NCI-H524 (cell line): ENCODE measurements around the gene CIAO2B.
"Not testable (repeated sequence)": the region's sequence is repeated elsewhere in the genome, so short reads cannot be mapped to it uniquely, and the experiment has no call there.

Experiments used
- DNase-seq, 2 experiments: peaks; one replicate each; lab custom pipeline; 2025; lab: John Stamatoyannopoulos, UW

CIAO2B gene

DNA sequence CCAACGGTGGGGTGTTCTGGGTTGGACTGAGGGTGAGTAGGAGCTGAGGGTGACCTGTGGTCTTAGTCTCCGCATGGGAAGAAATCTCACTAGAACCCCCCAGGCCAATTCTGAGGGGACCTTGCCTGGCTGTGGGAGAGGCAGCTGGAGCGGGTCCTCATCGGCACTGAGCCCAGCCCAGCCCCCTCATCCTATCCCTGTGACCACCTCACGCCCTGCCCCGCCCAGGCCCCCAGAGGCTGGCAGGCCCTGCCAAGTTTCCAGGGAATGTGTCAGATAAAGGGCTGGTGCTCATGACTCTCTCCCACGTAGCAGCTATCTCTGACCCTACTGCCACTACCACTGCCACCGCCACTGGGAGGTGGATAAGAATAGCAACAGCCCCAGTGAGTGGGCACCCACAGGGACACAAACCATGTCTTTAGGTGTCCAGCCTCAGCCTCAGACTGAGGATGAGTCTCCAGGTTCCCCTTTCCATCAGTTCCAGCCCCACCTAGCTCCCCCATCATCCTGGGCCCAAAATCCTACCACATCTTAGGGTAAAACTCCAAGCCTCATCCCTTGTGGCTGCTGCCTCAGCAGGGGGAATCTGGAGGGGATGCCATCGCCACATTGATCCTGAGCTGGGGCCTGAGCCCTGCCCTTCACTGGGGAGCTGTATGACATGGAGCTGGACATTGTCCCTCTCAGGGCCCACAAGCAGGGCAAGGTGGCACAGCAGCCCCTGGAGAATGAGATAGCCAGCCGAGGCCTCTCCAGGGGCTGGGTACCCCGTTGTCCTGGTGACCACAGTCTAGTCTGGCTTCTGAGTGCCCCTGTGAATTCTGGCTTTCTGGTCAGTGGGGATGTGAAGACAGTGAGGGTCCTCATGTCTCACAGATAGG lies 30.4 kb downstream of the CIAO2B start:
- no peak for DNase-seq

DNA sequence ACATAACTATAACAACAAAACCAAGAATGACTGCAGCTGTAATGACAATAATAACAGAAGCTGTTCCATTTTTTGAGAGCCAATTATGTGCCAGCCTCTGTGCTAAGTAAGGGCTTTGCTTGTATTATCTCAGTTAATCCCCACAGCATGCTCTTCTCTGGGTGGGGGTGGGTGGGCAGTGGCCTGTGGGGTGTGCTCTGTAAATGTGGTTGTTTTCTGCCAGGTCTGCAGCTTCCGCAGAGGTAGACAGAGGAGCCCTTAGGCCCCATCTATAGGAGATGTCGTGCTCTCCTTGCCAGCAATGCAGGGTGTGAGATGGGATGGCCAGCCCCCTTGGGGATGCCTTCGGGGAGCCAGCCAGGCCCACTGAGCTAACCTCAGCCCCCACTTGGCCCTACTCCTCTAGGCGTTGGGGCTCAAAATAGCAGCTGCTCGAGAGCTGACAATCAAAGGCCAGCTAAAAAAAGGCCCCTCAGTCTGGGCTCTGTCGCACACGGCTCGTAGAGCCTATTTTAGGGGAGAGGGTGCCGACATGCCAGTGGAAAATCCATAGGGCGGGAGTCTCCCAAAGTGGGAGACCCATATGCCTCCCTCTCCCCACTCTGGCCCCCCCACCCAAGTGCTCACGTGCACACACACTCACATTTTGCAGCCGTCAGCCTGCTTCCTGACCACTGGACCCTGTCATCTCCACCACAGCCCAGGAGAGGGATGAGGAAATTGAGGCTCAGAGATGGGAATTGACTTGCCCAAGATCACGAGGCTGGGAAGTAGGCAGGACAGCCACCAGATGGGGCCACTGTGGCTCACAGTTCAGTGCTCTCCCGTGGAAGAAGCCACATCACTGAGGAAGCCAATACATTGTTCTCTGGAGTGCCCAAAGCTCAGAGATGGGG lies 31.3 kb downstream of the CIAO2B start:
- peak; percentile 54 to 69 for DNase-seq

DNA sequence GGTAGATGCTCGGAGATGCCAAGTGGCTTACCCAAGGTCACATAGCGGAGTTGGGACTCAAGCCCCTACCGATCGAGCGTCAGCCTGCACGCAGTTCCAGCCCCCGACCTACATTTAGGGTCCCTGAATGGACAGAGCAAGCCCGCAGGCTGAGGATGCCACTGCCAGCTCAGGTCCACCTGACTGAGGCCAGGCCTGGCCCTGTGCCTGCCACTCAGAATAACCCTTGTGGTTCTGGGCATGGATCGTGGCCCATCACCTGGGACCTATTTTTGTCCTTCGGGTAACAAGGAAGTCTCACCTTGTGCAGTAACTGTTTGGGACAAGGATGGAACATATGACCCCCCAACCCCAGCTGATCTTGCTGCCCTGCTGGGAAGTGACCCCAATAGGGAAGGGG lies 32.6 kb downstream of the CIAO2B start:
- DNase-seq, result no peak

DNA sequence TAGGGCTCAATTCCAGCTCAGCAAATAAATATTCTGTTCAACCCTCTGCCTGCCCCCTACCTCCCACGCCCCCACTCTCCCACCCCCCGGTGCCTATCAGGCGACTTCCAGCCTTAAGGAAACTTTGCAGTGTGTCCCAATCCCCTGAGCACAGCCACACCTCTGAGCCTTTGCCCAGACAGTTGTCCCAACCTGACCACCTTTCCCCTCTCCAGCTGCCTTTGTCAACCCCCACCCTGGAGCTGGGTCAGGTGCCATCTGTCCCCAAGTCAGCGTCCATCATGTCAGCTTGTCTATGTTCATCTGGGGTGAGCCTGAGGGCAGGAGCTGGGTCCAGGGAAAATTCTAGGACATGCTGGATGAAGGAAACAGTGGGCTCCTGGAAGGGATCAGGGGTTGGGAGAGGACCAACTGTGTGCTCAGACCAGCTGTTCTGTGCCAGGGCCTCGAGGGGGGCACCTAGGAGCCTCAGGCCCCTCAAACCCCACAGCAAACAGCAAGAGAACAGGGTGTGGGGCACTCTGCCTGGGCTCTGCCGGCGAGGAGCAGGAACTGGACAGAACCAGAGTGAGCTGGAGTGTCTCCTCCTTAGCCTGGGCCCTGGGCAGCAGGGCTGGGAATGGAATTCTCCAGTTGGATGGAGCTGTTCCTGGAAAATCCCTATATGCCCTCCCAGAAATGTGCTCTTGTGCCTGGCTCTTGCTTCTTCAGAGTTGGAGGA lies 33.3 kb downstream of the CIAO2B start:
- peak; percentile 65 to 77 for DNase-seq

DNA sequence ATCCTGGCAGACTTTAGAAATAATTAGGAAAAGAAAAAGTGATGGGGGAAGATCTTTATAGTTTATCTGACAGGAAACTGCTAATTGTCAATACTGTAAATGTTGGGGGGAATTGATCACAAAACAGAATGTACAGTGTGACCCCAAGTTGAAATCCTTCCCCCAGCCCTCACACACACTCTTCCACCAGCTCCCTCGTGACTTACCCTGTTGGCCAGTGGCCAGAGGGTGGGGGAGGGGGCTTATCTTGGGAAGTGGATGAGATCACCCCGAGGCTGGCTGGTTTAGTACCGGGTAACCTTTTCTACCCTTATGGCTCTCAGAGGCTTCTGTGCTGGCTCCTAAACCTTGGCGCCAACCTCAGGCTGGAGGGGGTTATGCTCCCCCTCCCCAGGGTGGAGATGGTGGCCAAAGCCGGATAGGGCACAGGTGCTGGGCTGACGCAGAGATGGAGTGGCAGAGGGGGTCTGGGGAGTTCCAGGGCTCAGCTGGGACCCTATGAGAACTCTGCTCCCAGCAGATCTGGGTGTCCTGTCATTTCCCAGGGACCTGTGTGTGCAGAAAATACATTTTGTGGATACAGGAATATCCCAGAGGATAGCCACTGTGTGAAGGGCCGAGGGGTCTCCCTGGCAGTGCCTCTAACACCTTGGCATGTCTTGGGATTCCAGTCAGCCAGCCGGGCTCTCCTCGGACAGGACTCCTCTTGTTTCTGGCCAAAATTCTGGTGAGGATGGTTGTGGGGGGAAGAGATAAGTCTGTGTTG lies 34.1 kb downstream of the CIAO2B start:
- DNase-seq, result peak; percentile 91 to 92

DNA sequence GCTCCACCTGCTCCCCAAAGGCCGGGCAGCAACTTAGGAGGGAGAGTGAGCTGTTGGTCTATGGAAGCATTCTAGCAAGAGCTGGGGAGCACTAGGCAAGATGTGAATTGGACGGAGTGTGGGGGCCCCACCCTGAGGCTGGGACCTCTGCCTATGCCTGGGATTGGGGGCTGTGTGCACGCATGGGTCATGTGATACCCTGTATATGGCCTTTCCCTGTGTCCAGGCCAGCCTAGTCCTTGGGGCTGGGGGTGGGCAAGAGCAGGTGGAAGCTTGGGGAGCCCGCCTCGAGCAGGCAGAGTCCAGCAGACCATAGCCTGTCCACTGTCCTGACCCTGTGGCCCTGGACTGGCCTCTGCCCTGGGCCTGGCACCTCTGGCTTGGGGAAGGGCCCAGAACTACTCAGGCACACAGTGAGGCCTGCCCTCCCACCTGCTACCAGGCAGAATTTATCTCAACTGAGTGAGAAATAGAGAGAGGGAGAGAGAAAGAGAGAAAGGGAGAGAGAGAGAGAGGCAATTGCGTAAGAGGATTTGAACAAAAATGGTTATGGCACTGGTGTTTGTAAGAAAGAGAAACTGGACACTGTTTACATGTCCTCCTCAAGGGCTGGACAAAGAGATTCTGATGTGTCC lies 34.8 kb downstream of the CIAO2B start:
- DNase-seq, result no peak

DNA sequence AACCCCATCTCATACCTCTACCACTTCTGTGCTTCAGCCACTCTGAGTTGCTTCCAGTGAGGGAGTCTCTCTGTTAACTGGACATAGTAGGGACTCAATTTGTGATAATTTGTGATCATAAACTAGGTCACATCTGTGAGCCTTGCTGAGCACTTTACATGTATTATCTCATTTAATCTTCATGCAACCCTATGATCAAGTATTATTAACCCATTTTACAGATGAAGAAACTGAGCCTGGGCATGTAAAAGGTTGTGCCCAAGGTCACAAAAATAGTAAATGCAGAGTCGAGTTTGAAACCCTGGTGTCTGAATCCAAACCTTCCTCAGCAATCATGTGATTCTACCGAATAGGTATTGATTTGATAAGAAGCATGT lies 35.3 kb downstream of the CIAO2B start:
- DNase-seq, result no peak

DNA sequence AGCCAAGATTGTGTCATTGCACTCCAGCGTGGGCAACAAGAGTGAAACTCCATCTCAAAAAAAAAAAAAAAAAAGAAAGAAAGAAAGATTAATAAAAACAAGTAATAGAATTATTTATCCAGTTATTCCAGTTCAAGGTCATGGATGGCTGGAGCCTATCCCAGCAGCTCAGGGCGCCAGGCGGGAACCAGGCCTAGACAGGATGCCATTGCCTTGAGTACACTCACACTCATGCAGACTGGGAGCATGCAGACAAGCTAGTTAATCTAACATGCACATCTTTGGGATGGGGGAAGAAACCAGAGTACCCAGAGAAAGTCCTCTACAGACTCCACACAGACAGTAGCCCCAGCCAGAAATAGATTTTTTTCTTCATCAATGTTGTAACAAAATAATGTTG lies 36.0 kb downstream of the CIAO2B start:
- DNase-seq, result no peak

DNA sequence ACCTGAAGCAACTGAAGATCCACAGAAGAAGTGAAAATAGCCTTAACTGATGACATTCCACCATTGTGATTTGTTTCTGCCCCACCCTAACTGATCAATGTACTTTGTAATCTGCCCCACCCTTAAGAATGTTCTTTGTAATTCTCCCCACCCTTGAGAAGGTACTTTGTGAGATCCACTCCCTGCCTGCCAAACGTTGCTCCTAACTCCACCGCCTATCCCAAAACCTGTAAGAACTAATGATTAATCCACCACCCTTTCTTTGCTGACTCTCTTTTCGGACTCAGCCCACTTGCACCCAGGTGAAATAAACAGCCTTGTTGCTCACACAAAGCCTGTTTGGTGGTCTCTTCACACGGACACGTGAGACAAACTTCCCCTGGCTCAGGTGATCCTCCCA lies 37.5 kb downstream of the CIAO2B start:
- not testable (repeated sequence) for DNase-seq

DNA sequence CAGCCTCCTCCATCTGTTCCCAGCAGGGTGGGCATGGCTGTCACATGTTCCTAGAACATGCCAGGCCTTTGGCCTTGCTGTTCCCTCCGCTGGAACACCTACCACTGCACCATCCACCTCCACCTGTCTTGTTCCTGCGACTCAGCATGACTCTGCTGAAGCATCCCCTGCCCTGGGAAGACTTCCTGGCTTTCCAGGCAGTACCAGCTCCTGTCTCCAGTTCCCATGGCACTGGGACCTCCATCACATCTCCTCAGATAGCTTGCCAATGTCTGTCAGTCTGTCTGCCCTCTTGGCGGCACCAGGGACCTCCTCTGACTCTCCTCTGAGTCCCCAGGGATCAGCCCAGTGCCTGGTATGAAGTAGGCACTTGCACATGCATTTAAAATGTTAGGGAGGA lies 38.2 kb downstream of the CIAO2B start:
- peak in 1 of 2 experiments; percentile 39 for DNase-seq

DNA sequence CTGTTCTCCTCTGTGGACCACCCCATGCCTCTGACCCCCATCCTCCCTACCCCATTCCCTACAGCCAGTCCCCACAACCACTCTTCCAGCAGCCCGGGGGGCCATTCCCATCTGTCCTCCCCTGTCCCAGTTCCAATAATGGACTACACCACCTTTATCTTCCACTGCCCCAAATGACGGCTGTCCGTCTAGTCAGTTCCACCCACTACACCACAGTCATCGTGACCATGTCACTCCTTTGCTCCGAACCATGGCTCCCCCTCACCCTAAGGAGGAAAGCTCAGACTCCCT lies 38.6 kb downstream of the CIAO2B start:
- no peak for DNase-seq

DNA sequence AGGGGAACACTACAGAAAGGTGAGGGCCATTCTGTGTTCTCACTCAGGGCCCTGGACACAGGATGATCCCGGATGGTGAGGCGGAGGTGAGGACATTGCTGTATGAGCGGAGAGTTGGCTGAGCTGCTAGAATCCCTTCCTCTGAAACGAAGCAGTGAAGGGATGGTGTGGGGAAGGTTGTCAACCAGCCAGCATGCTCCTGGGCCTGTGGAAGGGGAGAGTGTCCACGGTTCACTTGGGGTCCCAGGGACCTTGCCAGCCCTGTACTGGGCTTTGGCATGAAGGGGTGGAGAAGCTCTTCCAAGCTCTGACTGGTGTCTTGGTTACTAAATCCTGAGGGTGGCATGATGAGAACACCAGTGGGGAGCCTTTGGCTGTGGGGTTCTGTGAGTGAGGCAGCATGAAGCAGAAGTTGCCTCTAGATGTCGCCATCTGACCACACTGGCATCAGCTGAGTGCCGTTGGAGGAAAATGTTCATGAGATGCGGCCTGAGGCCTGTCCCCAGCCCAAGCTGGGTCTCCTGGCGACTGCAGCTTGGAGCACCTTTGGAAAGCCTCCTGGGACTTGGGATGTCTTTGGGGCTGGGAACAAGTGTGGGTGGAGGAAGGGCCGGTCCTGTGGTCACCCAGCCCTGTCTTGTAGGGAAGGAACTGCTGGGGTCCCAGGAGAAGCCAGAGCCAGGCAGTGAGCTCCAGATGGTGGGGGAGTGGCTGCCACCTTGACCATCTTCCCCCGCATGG lies 39.1 kb downstream of the CIAO2B start:
- DNase-seq, result peak; percentile 68 to 86

DNA sequence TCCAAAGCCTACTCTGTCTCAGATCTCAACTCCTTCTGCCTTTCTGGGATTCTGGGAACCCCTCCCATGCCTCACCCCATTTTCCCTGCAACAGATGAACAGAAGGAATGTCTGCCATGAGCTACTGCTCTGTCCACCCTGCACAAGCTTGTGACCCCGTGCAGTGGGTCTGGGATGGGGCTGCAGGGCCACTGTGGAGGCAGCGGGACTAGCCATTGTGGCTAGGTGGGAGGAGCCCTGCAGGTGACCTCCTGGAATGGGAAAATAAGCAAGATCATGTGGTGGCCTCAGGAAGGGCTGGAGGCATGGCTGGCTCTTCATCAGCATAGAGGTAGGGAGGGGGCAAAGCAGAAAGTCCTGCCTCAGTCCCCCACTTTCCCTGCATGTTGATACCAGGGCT lies 40.1 kb downstream of the CIAO2B start:
- no peak for DNase-seq

DNA sequence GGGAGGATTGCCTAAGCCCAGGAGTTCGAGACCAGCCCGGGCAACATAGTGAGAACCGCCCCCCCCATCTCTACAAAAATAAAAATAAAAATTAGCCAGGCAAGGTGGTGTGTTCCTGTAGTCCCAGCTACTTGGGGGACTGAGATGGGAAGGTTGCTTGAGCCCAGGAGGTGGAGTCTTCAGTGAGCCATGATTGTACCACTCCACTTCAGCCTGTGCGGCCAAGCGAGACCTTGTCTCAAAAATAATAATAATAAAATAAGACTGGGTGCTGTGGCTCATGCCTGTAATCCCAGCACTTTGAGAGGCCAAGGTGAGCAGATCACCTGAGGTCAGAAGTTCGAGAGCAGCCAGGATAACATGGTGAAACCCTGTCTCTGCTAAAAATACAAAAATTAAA lies 42.4 kb downstream of the CIAO2B start:
- no peak for DNase-seq

DNA sequence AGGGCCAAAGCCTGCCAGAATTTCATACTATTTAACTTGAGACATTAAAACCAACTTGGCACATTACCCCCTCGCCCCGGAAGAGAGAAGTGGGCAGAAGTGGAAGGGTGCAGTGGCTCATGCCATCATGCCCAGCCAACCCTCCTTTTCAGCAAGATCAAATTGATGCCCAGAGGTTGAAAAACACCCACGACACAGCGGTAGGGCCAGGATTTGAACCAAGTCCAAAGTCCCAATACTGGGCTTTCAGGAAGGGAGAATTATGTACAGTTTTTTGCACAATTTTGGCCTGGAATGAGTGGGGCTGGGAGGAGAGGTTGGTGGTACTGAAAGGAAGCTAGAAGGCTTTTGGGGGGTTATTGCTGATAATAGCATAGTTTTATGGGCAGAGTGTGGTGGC lies 42.8 kb downstream of the CIAO2B start:
- no peak for DNase-seq

DNA sequence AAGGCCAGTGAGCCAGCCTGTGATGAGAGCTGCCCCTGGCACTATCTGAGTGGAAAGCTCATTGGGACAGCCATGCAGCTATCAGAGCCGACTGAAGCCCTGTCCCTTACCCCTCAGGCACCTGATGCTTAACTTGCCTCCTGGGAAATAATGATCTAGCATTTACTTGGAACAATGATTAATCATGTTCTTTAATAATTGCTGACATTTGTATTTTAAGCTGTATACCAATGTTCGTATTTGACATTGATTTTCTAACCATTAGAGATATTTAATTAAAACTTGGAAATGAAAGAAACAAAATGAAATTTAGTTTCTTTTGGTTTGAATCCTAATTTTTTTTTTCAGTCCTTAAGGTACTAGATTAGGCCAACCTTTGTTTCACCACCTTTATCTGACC lies 43.4 kb downstream of the CIAO2B start:
- DNase-seq, result no peak

DNA sequence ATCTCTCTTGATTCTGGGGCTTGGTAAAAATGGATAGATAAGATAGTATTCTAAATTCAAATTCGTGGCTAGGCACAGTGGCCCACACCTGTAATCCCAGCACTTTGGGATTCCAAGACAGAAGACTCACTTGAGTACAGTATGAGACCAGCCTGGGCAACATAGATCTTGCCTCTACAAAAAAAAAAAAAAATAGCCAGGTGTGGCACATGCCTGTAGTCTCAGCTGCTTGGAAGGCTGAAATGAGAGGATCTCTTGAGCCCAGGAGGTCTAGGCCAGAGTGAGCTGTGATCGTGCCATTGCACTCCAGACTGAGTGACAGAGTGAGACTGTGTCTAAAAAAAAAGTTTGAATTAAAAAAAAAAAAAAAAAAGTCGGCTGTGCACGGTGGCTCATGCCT lies 44.6 kb downstream of the CIAO2B start:
- no peak for DNase-seq

DNA sequence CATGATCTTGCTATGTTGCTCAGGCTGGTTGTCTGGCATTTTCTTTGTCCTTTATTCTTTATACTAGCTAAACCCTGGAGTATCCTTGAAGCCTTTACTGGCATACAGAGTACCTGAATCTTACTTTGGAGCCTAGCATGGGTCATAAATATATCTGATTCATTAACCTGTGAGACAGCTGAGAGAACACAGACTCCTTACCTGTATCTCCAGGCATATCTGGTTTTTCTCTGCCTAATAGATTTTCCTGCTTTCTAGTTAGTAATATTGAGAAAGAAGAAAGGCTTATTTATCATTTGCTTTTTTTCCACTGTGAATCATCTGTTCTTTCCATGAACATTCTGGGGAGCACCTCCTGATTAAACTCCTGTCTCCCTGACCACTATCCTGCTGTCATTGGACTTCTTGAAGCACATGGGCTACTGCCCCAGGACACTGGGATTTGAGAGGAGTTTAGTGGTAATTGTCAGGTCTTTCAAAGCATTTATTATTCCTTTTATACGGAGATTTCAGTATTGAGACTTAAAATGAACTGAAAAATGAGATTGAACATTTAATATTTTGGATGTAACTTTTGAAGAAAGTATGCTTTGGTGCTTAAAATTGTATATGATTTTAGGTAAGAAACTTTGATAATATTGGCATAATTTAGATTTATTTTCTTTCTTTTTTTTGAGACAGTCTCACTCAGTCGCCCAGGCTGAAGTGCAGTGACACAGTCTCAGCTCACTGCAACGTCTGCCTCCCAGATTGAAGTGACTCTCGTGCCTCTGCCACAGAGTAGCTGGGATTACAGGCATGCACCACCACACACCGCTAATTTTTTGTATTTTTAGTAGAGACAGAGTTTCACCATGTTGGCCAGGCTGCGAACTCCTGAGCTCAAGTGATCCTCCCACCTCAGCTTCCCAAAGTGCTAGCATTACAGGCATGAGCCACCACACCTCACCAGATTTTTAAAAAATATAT lies 45.3 kb downstream of the CIAO2B start:
- no peak for DNase-seq

DNA sequence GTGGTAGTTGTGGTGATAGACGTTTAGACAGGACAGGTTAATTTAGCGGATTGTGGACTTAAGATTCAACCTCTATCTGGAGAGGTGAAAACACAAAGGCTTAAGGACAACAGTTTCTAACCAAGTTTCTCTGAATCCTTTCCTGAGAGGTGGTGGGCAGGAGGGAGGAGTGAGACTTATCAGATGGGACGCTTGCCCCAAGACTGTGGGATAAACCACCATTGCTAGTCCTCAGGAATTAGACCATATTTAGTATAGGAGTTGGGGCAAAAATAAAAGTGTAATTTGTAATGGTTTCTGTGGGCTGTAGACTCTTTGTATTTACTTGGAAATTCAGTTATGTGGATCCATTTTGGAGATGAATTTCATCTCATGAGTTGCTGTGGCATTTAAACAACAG lies 47.3 kb downstream of the CIAO2B start:
- DNase-seq, result no peak

DNA sequence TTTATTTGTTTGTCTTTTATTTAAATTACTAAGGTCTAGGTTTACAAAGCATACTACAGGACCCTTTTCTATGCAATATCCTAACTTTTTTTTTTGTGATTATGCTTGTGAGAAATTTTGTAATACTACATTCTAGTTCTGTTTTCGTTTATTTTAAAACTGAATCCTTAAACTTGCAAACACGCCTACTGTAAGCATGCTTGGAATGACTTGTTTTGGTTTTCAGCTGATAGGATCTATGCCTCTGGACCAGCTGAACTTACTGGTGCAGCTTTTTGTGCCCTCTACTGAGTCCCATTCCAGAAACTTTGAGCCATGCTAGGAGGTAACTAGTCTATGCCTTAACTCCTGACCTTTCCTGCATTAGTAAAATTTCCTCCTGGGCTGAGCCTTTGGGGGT lies 47.9 kb downstream of the CIAO2B start:
- no peak for DNase-seq
